Measurements from ENCODE around the gene TPH2. TPM values are rescaled to one million over a fixed set of nuclear protein-coding genes. Genes with fewer than 3 reads are reported as not detected.
A peak's percentile ranks its signal among the peaks of the same experiment; 100 is the strongest.

Gene TPH2
- total and polyA plus RNA-seq, 9 of the 15 experiments (the other 6 are each of a cell fraction or from before 2014, with no cell fraction given), result 0.06 to 0.28 (median 0.14) TPM; not detected in 4

- H2AFZ ChIP-seq (ENCODE audit: low read depth, low read length), result no peak overlapping the region
- FAIRE-seq (no peak), ATAC-seq (no peak), DNase-seq (ENCODE audit: extremely low read depth in 1 of 4, low spot score in 3 of 4) (no peak)
- ChIA-PET CTCF (ENCODE audit: low intra/inter-chr PET ratio) (no interaction called here), POLR2A (no interaction called here)
- H4K20me1 ChIP-seq (replicated peaks; ENCODE audit: control insufficient read depth, insufficient read depth, low read length), result no peaks in the 10 kb centered on the region
- no peak overlapping the region for H3K27ac ChIP-seq (ENCODE audit: extremely low read depth, low read depth, low read length)
- H3K79me2 ChIP-seq (ENCODE audit: control insufficient read depth, insufficient read depth, low read length), result no peaks in the 10 kb centered on the region
- H3K9me1 ChIP-seq (ENCODE audit: control insufficient read depth, insufficient read depth, low read length), result no peaks in the 10 kb centered on the region
- H3K36me3 ChIP-seq (ENCODE audit: control insufficient read depth, insufficient read depth, low read length), result no peaks in the 10 kb centered on the region
- H3K27me3 ChIP-seq (ENCODE audit: control insufficient read depth in 2 of 2, insufficient read depth in 2 of 2, low read length in 2 of 2), result no peaks in the 10 kb centered on the region
- H3K4me2 ChIP-seq (ENCODE audit: insufficient read depth, low read length), result no peak overlapping the region
- BruUV-seq (replicated peaks), result no TSS peak
- H3K4me3 ChIP-seq, result no peak overlapping the region
- H3K4me1 ChIP-seq (replicated peaks in 1 of 2; ENCODE audit: control insufficient read depth in 2 of 2, insufficient read depth in 2 of 2, low read length in 2 of 2), result no peaks in the 10 kb centered on the region
- in situ Hi-C loops (cut with MboI) (no loop called here), intact Hi-C loops (cut with micrococcal nuclease) (no loop called here)
- H3K9ac ChIP-seq (ENCODE audit: insufficient read depth in 1 of 2, low read depth in 2 of 2, low read length in 2 of 2), result no peak overlapping the region
- WGBS (ENCODE audit: insufficient coverage, low coverage, missing lambda C conversion rate), result 0% methylated on average over 1 of the region's 1 CpG
- H3K9me3 ChIP-seq (replicated peaks; ENCODE audit: control insufficient read depth, insufficient read depth, low read depth, low read length), result no peaks in the 10 kb centered on the region
- TF ChIP-seq NR4A1 (CRISPR knock-in tag; IDR thresholded peaks at IDR 0.05) (no peak), NR4A1 (tag; IDR thresholded peaks at IDR 0.05) (no peak), OTX1 (CRISPR knock-in tag; IDR thresholded peaks at IDR 0.05) (no peak), FOSL1 (tag; conservative IDR thresholded peaks at IDR 0.05) (peak; percentile 45), MNT (conservative IDR thresholded peaks at IDR 0.05) (no peak), PCBP1 (IDR thresholded peaks at IDR 0.05; ENCODE audit: low read depth, low read length, poor library complexity, severe bottlenecking) (no peak), CC2D1A (IDR thresholded peaks at IDR 0.05) (no peak), ZNF778 (CRISPR knock-in tag; IDR thresholded peaks at IDR 0.05) (no peak), ARID1B (IDR thresholded peaks at IDR 0.05) (no peak)
These were observed 61.1 kb downstream of the TPH2 start for GRCh38 chr12:71999795-72000194.

All from K562 (cell line).